MM.1S (cell line): ENCODE measurements around the gene GHRH.

Experiments used
- EZH2 ChIP-seq: fragments of 300-600 bp; sonication (generic); optimal IDR thresholded peaks from 2 replicates; pipeline ENCODE3; 2017; ENCODE audit warnings: low read depth, mild to moderate bottlenecking, antibody characterized with exemption, low read length, mixed read lengths
- EZH2phosphoT487 ChIP-seq: fragments of 300-600 bp; sonication (generic); IDR thresholded peaks from 2 replicates; pipeline ENCODE4 v1.6.1; 2018; ENCODE audit warnings: antibody characterized with exemption, low read length
- TF ChIP-seq, protein P1 (sequence below): fragments of 300-600 bp; sonication (generic); IDR thresholded peaks from 2 replicates; pipeline ENCODE4 v1.5.1; 2016; ENCODE audit warnings: antibody characterized with exemption, low read length, mixed read lengths

DNA sequence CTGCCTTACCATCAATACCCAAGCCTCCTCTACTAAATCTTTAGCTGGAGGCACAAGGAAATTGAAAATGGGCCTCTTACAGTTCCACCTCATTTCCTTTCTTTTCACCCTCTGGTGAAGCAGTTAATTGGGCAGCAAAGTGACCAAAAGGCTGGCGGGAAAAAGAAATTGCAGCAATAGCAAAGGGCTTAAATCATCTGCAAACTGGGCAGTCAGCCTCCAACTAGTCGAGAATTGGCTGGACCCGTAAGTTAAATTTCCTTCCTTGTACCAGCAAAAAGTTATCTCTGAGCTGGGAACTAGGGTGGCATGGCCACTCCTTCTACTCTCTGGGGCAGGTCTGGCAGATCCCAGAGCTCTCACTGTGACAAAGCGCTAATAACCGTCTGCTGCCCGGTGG, 33.5 kb downstream of the GHRH start:
- TF ChIP-seq EZH2, result no peak
- TF ChIP-seq, protein P1, sequence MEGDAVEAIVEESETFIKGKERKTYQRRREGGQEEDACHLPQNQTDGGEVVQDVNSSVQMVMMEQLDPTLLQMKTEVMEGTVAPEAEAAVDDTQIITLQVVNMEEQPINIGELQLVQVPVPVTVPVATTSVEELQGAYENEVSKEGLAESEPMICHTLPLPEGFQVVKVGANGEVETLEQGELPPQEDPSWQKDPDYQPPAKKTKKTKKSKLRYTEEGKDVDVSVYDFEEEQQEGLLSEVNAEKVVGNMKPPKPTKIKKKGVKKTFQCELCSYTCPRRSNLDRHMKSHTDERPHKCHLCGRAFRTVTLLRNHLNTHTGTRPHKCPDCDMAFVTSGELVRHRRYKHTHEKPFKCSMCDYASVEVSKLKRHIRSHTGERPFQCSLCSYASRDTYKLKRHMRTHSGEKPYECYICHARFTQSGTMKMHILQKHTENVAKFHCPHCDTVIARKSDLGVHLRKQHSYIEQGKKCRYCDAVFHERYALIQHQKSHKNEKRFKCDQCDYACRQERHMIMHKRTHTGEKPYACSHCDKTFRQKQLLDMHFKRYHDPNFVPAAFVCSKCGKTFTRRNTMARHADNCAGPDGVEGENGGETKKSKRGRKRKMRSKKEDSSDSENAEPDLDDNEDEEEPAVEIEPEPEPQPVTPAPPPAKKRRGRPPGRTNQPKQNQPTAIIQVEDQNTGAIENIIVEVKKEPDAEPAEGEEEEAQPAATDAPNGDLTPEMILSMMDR, result no peak
- TF ChIP-seq EZH2phosphoT487, result no peak
